ENCODE results near the gene CDH18. TPM values are rescaled to one million over a fixed set of nuclear protein-coding genes. Genes with fewer than 3 reads are reported as not detected.

Gene CDH18
- total and polyA plus RNA-seq, 3 donors from 2014 or later = 6.4 to 11.3 (median 10.7) TPM

GRCh38 chr5:19950897-19951296, 37.1 kb downstream of the CDH18 start:
- Histone ChIP-seq H3K4me1 (no peaks in the 10 kb centered on the region), H3K9me3 (no peaks in the 10 kb centered on the region), H3K4me3 (no peak overlapping the region), H3K27me3 (no peaks in the 10 kb centered on the region), H3K27ac (no peak overlapping the region), H3K36me3 (ENCODE audit: low read depth, missing control alignments) (no peaks in the 10 kb centered on the region)
- intact Hi-C loops (cut with DNase I; ENCODE audit: low total_unique reads) = no loop called here
- TF ChIP-seq, protein P1, sequence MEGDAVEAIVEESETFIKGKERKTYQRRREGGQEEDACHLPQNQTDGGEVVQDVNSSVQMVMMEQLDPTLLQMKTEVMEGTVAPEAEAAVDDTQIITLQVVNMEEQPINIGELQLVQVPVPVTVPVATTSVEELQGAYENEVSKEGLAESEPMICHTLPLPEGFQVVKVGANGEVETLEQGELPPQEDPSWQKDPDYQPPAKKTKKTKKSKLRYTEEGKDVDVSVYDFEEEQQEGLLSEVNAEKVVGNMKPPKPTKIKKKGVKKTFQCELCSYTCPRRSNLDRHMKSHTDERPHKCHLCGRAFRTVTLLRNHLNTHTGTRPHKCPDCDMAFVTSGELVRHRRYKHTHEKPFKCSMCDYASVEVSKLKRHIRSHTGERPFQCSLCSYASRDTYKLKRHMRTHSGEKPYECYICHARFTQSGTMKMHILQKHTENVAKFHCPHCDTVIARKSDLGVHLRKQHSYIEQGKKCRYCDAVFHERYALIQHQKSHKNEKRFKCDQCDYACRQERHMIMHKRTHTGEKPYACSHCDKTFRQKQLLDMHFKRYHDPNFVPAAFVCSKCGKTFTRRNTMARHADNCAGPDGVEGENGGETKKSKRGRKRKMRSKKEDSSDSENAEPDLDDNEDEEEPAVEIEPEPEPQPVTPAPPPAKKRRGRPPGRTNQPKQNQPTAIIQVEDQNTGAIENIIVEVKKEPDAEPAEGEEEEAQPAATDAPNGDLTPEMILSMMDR (IDR thresholded peaks at IDR 0.05) = no peak
- no peak for TF ChIP-seq POLR2A (IDR thresholded peaks at IDR 0.05)
- no peak for DNase-seq

DNA sequence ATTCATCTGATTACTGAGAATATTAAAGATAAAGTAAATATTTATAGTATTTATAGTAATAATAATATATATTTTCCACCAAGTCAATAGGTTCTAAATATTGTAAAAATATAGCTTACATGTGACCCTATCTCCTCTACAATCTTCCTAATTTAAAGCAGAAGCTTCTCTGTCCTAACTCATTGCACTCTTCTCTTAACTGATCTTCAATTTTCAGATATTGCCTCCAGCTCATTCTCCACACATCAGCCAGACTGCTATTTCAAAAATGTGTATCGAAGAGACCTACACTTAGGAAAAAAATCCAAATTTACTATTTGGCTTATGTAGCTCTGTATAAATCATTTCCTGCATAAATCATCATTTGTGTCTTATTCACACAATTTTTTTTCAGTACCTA, 47.8 kb downstream of the CDH18 start:
- 82 to 86% methylated on average over 1 of the region's 1 CpG for WGBS, 2 donors
- no peaks in the 10 kb centered on the region for H3K36me3 ChIP-seq (ENCODE audit: low read depth, missing control alignments)
- H3K27ac ChIP-seq = no peak overlapping the region
- no peaks in the 10 kb centered on the region for H3K27me3 ChIP-seq
- no peak for DNase-seq
- TF ChIP-seq, protein P1 (IDR thresholded peaks at IDR 0.05) = no peak
- no peak for TF ChIP-seq POLR2A (IDR thresholded peaks at IDR 0.05)
- intact Hi-C loops (cut with DNase I; ENCODE audit: low total_unique reads) = no loop called here
- H3K9me3 ChIP-seq = no peaks in the 10 kb centered on the region
- no peaks in the 10 kb centered on the region for H3K4me1 ChIP-seq
- H3K4me3 ChIP-seq = no peak overlapping the region

- Histone ChIP-seq H3K4me3 (no peak overlapping the region), H3K36me3 (ENCODE audit: low read depth, missing control alignments) (no peaks in the 10 kb centered on the region), H3K27ac (no peak overlapping the region), H3K27me3 (no peaks in the 10 kb centered on the region), H3K9me3 (no peaks in the 10 kb centered on the region), H3K4me1 (no peaks in the 10 kb centered on the region)
- WGBS, 2 donors = 86 to 89% methylated on average over 5 of the region's 5 CpGs
- TF ChIP-seq, protein P1 (IDR thresholded peaks at IDR 0.05) = no peak
- no peak for TF ChIP-seq POLR2A (IDR thresholded peaks at IDR 0.05)
- intact Hi-C loops (cut with DNase I; ENCODE audit: low total_unique reads) = no loop called here
- no peak for DNase-seq
Observed at GRCh38 chr5:19930451-19930850, 57.5 kb downstream of the CDH18 start.

GRCh38 chr5:19928562-19929421, 59.2 kb downstream of the CDH18 start:
- no peak overlapping the region for H3K4me3 ChIP-seq
- no peaks in the 10 kb centered on the region for H3K9me3 ChIP-seq
- no peak for DNase-seq
- H3K4me1 ChIP-seq = no peaks in the 10 kb centered on the region
- intact Hi-C loops (cut with DNase I; ENCODE audit: low total_unique reads) = no loop called here
- no peaks in the 10 kb centered on the region for H3K27me3 ChIP-seq
- H3K36me3 ChIP-seq (ENCODE audit: low read depth, missing control alignments) = no peaks in the 10 kb centered on the region
- H3K27ac ChIP-seq = no peak overlapping the region
- TF ChIP-seq, protein P1 (IDR thresholded peaks at IDR 0.05) = no peak
- 85 to 88% methylated on average over 3 of the region's 3 CpGs for WGBS, 2 donors

DNA sequence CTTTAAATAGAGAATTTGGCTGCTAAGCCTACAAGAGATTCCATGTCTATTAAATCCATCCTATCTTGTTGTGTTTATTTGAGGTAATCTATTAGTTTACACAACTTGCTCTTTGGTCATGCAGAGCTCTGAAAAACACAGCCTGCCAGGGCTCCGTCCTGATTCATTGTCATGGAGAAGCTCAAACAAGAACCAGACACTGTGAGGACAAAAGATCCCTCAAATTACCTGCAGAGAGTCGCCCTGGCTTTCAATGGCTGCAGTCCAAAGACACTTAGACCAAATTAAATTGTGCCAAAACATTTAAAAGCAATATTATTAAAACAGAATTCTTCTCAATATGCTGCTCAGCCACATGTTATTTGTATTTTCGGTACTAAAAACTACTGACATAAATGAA, 60.1 kb downstream of the CDH18 start:
- TF ChIP-seq POLR2A (IDR thresholded peaks at IDR 0.05) = no peak
- TF ChIP-seq, protein P1 (IDR thresholded peaks at IDR 0.05) = no peak
- Histone ChIP-seq H3K27me3 (no peaks in the 10 kb centered on the region), H3K27ac (no peak overlapping the region), H3K36me3 (ENCODE audit: low read depth, missing control alignments) (no peaks in the 10 kb centered on the region), H3K9me3 (no peaks in the 10 kb centered on the region), H3K4me1 (no peaks in the 10 kb centered on the region), H3K4me3 (no peak overlapping the region)
- no peak for DNase-seq
- intact Hi-C loops (cut with DNase I; ENCODE audit: low total_unique reads) = no loop called here
- 53 to 63% methylated on average over 3 of the region's 3 CpGs for WGBS, 2 donors
